ENCODE data around the gene PITRM1. TPM values are rescaled to one million over a fixed set of nuclear protein-coding genes. Genes with fewer than 3 reads are reported as not detected.

Gene PITRM1
- total RNA-seq, 4 donors from 2014 or later = 45.5 to 62.8 (median 52.2) TPM

DNA sequence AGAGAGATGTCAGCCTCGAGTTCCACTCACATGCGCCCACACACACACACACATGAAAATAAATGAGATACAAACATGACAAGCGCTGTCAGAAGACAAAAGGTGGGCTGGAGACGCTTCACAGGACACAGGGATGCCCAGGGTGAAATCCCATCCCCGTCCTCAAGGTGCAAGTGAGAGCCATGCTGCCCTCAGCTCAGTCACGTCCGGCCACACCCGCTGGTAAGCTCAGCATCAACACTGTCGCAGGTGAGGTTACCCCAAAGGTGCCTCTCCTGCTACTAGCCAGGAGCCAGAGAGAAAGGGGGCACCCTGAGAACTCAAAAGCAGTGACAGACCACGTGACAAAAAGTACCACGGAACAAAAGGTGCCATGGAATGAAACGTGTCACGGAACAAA is 22.2 kb downstream of the PITRM1 start:
- 93 to 94% methylated on average over 13 of the region's 13 CpGs for WGBS, 2 donors
- DNase-seq (ENCODE audit: low spot score in 2 of 2) = no peak
- intact Hi-C loops (cut with DNase I; ENCODE audit: low total_unique reads) = no loop called here
- TF ChIP-seq, protein P1, sequence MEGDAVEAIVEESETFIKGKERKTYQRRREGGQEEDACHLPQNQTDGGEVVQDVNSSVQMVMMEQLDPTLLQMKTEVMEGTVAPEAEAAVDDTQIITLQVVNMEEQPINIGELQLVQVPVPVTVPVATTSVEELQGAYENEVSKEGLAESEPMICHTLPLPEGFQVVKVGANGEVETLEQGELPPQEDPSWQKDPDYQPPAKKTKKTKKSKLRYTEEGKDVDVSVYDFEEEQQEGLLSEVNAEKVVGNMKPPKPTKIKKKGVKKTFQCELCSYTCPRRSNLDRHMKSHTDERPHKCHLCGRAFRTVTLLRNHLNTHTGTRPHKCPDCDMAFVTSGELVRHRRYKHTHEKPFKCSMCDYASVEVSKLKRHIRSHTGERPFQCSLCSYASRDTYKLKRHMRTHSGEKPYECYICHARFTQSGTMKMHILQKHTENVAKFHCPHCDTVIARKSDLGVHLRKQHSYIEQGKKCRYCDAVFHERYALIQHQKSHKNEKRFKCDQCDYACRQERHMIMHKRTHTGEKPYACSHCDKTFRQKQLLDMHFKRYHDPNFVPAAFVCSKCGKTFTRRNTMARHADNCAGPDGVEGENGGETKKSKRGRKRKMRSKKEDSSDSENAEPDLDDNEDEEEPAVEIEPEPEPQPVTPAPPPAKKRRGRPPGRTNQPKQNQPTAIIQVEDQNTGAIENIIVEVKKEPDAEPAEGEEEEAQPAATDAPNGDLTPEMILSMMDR (IDR thresholded peaks at IDR 0.05) = no peak
- TF ChIP-seq POLR2A (IDR thresholded peaks at IDR 0.05) = no peak
- H3K4me3 ChIP-seq (ENCODE audit: low read depth, poor library complexity, severe bottlenecking) = no peak overlapping the region

GRCh38 chr10:3149918-3150317 is 22.7 kb downstream of the PITRM1 start:
- no peak for TF ChIP-seq POLR2A (IDR thresholded peaks at IDR 0.05)
- TF ChIP-seq, protein P1 (IDR thresholded peaks at IDR 0.05) = no peak
- 79 to 85% methylated on average over 11 of the region's 11 CpGs for WGBS, 2 donors
- DNase-seq (ENCODE audit: low spot score in 2 of 2) = no peak
- no peak overlapping the region for H3K4me3 ChIP-seq (ENCODE audit: low read depth, poor library complexity, severe bottlenecking)
- intact Hi-C loops (cut with DNase I; ENCODE audit: low total_unique reads) = no loop called here

DNA sequence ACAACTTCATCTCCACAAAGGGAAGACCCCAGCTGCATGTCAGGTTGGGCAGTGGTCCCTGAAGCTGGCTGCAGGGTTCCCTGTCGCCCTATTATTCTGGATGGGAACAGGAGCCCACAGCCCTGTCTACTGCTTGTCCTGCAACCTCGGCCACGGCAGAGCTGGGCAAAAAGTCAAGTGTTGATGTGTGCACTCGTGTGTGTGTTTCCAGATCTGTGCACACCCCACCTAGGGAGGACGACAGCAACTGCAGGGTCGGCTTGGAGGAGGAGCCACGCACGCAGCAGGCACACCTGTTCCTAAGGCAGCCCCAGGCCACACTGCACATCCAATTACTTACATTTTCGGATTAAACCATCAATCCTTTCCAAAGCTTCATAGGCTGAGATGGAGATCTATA is 23.6 kb downstream of the PITRM1 start:
- 83 to 89% methylated on average over 9 of the region's 9 CpGs for WGBS, 2 donors

GRCh38 chr10:3148041-3148440 is 24.5 kb downstream of the PITRM1 start:
- H3K4me3 ChIP-seq (ENCODE audit: low read depth, poor library complexity, severe bottlenecking) = no peak overlapping the region
- TF ChIP-seq, protein P1 (IDR thresholded peaks at IDR 0.05) = no peak
- TF ChIP-seq POLR2A (IDR thresholded peaks at IDR 0.05) = no peak
- DNase-seq (ENCODE audit: low spot score in 2 of 2) = no peak
- intact Hi-C loops (cut with DNase I; ENCODE audit: low total_unique reads) = no loop called here
- 91 to 93% methylated on average over 17 of the region's 17 CpGs for WGBS, 2 donors

More for the DNA sequence above, 23.6 kb downstream of the PITRM1 start:
- no peak overlapping the region for H3K4me3 ChIP-seq (ENCODE audit: low read depth, poor library complexity, severe bottlenecking)
- no peak for DNase-seq (ENCODE audit: low spot score in 2 of 2)
- TF ChIP-seq, protein P1 (IDR thresholded peaks at IDR 0.05) = no peak
- TF ChIP-seq POLR2A (IDR thresholded peaks at IDR 0.05) = no peak
- intact Hi-C loops (cut with DNase I; ENCODE audit: low total_unique reads) = no loop called here

DNA sequence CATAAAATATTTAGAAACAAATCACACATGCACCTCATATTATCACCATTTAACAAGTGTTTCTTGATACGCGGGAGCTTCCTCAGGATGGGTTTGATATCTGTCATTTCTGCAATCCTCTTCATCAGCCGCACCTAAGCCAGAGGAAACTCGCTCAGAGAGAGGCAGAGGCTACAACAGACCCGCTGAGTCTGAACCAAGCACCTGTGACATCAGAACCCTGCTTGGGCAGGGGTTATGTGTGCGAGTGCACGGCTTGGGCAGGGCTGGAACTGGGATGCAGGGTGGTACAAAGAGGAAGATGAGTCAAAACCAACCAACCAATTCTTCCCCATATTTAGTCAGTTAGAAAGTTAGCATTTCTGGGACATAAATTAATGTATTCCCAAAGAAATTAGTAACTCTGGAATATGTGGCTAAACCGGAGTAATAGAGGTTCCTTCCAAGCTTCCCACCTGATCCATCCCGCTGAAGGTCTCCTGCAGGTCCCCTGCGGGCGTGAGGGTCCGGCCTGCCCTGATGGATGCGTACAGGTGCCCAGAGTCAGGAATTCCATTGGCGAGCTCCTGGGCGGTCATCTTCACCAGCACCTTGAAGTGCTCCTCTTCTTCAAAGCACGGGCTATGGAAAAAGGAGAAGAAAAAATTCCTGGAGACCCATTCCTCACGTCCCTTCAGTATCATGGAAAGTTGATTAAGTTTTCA is 25.3 kb downstream of the PITRM1 start:
- intact Hi-C loops (cut with DNase I; ENCODE audit: low total_unique reads) = no loop called here
- WGBS, 2 donors = 90 to 92% methylated on average over 17 of the region's 17 CpGs
- no peak for DNase-seq (ENCODE audit: low spot score in 2 of 2)

More for the DNA sequence above, 25.3 kb downstream of the PITRM1 start:
- H3K4me3 ChIP-seq (ENCODE audit: low read depth, poor library complexity, severe bottlenecking) = no peak overlapping the region
- TF ChIP-seq, protein P1 (IDR thresholded peaks at IDR 0.05) = no peak
- TF ChIP-seq POLR2A (IDR thresholded peaks at IDR 0.05) = no peak

Data from lower leg skin (tissue), 4 donors.